Measurements from ENCODE around the gene SMPD1. TPM values are rescaled to one million over a fixed set of nuclear protein-coding genes. Genes with fewer than 3 reads are reported as not detected.

The SMPD1 gene
- total and polyA plus RNA-seq, 2 of the 8 experiments (the other 6 are each of a cell fraction or from before 2014, with no cell fraction given), result 1.9 to 2.4 TPM

DNA sequence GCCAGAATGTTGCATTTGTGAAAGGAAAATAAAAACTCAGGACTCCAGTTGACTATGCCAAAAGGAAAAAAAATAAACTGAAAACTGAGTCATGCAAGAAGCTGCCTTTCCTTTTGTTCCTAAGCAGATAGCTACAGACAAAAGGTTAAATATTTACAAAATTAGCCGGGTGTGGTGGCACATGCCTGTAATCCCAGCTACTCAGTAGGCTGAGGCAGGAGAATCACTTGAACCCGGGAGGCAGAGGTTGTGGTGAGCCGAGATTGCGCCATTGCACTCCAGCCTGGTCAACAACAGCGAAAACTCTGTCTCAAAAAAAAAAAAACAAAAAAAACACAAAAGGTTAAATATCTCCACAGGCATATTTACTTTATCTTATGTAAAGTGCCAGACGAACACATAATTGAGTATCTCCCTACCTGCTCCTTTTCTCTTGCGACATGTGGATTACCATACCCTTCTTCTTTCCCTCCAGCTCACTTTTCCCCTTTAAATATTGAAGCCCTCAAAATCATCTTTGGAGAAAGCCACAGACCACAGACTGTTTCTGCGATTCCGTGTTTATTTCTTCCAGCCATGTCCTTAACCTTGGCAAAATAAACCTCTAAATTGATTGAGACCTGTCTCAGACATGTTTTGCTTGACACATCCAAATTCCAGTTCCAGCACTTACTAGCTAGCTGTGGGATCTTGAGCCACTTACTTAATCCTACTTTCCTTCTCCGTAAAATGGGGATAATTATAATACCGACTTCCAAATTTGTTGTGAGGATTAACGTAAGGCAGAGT, 2.3 kb upstream of the SMPD1 start:
- Histone ChIP-seq H3K9me3 (ENCODE audit: insufficient read depth in 2 of 2, low read depth in 1 of 2, low read length in 1 of 2) (no peaks in the 10 kb centered on the region), H2BK20ac (ENCODE audit: low read length) (no peak overlapping the region), H3K27me3 (replicated peaks in 1 of 4; ENCODE audit: control insufficient read depth in 3 of 4, extremely low read depth in 1 of 4, insufficient read depth in 3 of 4, low read length in 3 of 4) (peaks cover 2 to 8% (median 4%) of the 10 kb centered on the region in 4 experiments), H4K8ac (ENCODE audit: extremely low read depth, insufficient read depth, low read length) (no peak overlapping the region), H4K91ac (replicated peaks; ENCODE audit: insufficient read length, low read length) (no peak overlapping the region), H3K4me3 (ENCODE audit: extremely low read depth in 1 of 4, insufficient read depth in 2 of 4, low read depth in 3 of 4, low read length in 4 of 4) (no peak overlapping the region), H3K79me2 (ENCODE audit: control insufficient read depth in 1 of 2, insufficient read depth in 2 of 2, low read length in 2 of 2) (no peaks in the 10 kb centered on the region), H3K23ac (ENCODE audit: insufficient read length) (no peak overlapping the region), H3K56ac (replicated peaks; ENCODE audit: insufficient read length, low read depth, low read length) (no peak overlapping the region), H4K20me1 (replicated peaks in 1 of 2; ENCODE audit: control insufficient read depth in 1 of 2, insufficient read depth in 2 of 2, low read length in 2 of 2) (peaks cover 0 to 2% of the 10 kb centered on the region in 2 experiments), H3K27ac (ENCODE audit: low read depth, low read length) (no peak overlapping the region), H2AK5ac (ENCODE audit: low read depth, low read length) (no peak overlapping the region), H3K9ac (replicated peaks in 1 of 4; ENCODE audit: extremely low read depth in 1 of 4, low read depth in 3 of 4, low read length in 3 of 4) (no peak overlapping the region), H3K23me2 (ENCODE audit: low read depth, low read length) (no peaks in the 10 kb centered on the region; the same call in 1 of the 2 replicates), H2AFZ (ENCODE audit: low read length) (no peak overlapping the region), H3K4ac (replicated peaks; ENCODE audit: insufficient read length, low read depth, low read length) (no peak overlapping the region), H3K4me2 (ENCODE audit: insufficient read depth in 1 of 2, low read depth in 2 of 2, low read length in 2 of 2) (no peak overlapping the region), H3K79me1 (ENCODE audit: low read depth, low read length) (no peaks in the 10 kb centered on the region), H2BK5ac (ENCODE audit: low read depth, low read length) (no peak overlapping the region), H2BK120ac (replicated peaks; ENCODE audit: low read depth, low read length) (no peak overlapping the region), H2BK12ac (ENCODE audit: low read depth, low read length) (0 out of 2 replicates have a peak overlapping the region, but pooled peaks have one; percentile 27), H4K5ac (ENCODE audit: insufficient read length, low read depth, low read length) (no peak overlapping the region), H3K4me1 (replicated peaks in 1 of 4; ENCODE audit: control insufficient read depth in 3 of 4, insufficient read depth in 4 of 4, low read length in 3 of 4) (peaks cover 2 to 12% (median 10%) of the 10 kb centered on the region in 4 experiments; a peak in 6 of 7 replicates), H3K14ac (ENCODE audit: insufficient read length) (no peak overlapping the region), H3K18ac (ENCODE audit: extremely low read depth, low read length) (no peak overlapping the region), H3K36me3 (ENCODE audit: control insufficient read depth in 2 of 4, insufficient read depth in 4 of 4, low read length in 3 of 4) (no peaks in the 10 kb centered on the region), H2BK15ac (ENCODE audit: low read length) (no peak overlapping the region)
- WGBS, 2 experiments (ENCODE audit: extremely low coverage in 1 of 2, insufficient coverage in 1 of 2, insufficient read length in 1 of 2, insufficient replicate concordance in 2 of 2, low coverage in 1 of 2, low lambda C conversion rate in 2 of 2, missing lambda C conversion rate in 1 of 2), result 82% methylated on average over 12 of the region's 12 CpGs; no CpG with 5 or more reads in 1 of the 2 experiments
- POLR2A ChIA-PET (ENCODE audit: partially characterized antibody), result interaction anchor here (0.6 kb wide), 1 partner anchor 88 kb away, joined by 4 read pairs; no protein-coding TSS in a partner anchor
- DNase-seq (ENCODE audit: low read depth in 1 of 2, low spot score in 2 of 2), result no peak
- no peak for FAIRE-seq
- CTCF ChIA-PET (ENCODE audit: partially characterized antibody), result interaction anchor here (1.4 to 21.5 kb wide), 8 partner anchors 9 to 147 kb away, joined by 3 to 585 read pairs (median 5); partner anchors contain the start of gene HPX
- TF ChIP-seq GTF2F1 (IDR thresholded peaks at IDR 0.05; ENCODE audit: borderline replicate concordance, low read depth, low read length) (no peak), TAF7 (optimal IDR thresholded peaks at IDR 0.05; ENCODE audit: borderline replicate concordance, low read depth, low read length) (no peak), JUN (IDR thresholded peaks at IDR 0.05; ENCODE audit: low read depth, low read length) (no peak), CHD2 (IDR thresholded peaks at IDR 0.05; ENCODE audit: low read length) (no peak), CBX8 (IDR thresholded peaks at IDR 0.05; ENCODE audit: borderline replicate concordance, low read depth, low read length) (no peak), SAP30 (IDR thresholded peaks at IDR 0.05; ENCODE audit: insufficient read depth, insufficient replicate concordance, low read length) (no peak)
- TF ChIP-seq, protein P1, sequence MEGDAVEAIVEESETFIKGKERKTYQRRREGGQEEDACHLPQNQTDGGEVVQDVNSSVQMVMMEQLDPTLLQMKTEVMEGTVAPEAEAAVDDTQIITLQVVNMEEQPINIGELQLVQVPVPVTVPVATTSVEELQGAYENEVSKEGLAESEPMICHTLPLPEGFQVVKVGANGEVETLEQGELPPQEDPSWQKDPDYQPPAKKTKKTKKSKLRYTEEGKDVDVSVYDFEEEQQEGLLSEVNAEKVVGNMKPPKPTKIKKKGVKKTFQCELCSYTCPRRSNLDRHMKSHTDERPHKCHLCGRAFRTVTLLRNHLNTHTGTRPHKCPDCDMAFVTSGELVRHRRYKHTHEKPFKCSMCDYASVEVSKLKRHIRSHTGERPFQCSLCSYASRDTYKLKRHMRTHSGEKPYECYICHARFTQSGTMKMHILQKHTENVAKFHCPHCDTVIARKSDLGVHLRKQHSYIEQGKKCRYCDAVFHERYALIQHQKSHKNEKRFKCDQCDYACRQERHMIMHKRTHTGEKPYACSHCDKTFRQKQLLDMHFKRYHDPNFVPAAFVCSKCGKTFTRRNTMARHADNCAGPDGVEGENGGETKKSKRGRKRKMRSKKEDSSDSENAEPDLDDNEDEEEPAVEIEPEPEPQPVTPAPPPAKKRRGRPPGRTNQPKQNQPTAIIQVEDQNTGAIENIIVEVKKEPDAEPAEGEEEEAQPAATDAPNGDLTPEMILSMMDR (IDR thresholded peaks at IDR 0.05; ENCODE audit: control extremely low read depth in 1 of 3, insufficient read depth in 1 of 3, low read depth in 1 of 3, low read length in 3 of 3), result no peak
- TF ChIP-seq, protein P2, sequence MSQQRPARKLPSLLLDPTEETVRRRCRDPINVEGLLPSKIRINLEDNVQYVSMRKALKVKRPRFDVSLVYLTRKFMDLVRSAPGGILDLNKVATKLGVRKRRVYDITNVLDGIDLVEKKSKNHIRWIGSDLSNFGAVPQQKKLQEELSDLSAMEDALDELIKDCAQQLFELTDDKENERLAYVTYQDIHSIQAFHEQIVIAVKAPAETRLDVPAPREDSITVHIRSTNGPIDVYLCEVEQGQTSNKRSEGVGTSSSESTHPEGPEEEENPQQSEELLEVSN (IDR thresholded peaks at IDR 0.05), result no peak
